ENCODE measurements around the gene GYPC. TPM values are rescaled to one million over a fixed set of nuclear protein-coding genes. Genes with fewer than 3 reads are reported as not detected.
A peak's percentile ranks its signal among the peaks of the same experiment; 100 is the strongest.
"Not testable (repeated sequence)": the region's sequence is repeated elsewhere in the genome, so short reads cannot be mapped to it uniquely, and the experiment has no call there.

The GYPC gene
- total RNA-seq, 1 donor from 2014 or later, result 121 TPM

GRCh38 chr2:126715576-126716406 lies 59.8 kb downstream of the GYPC start:
- intact Hi-C loops (cut with DNase I), result no loop called here
- ATAC-seq (no peak), DNase-seq (ENCODE audit: missing footprints) (no peak)

- ATAC-seq; intact Hi-C loops (cut with DNase I); DNase-seq (ENCODE audit: missing footprints): not testable (repeated sequence)
Observed at GRCh38 chr2:126717277-126717676, 61.3 kb downstream of the GYPC start.

GRCh38 chr2:126717928-126718327 lies 62.0 kb downstream of the GYPC start:
- DNase-seq (ENCODE audit: missing footprints) (no peak), ATAC-seq (no peak)
- intact Hi-C loops (cut with DNase I), result no loop called here

GRCh38 chr2:126719191-126719832 lies 63.4 kb downstream of the GYPC start:
- DNase-seq (ENCODE audit: missing footprints) (no peak), ATAC-seq (peak; percentile 62)
- intact Hi-C loops (cut with DNase I), result no loop called here

- peak; percentile 33 for ATAC-seq
- DNase-seq (ENCODE audit: missing footprints), result no peak
- intact Hi-C loops (cut with DNase I), result no loop called here
Observed at GRCh38 chr2:126719833-126720351, 63.9 kb downstream of the GYPC start.

GRCh38 chr2:126720638-126721037 lies 64.7 kb downstream of the GYPC start:
- DNase-seq (ENCODE audit: missing footprints) (no peak), ATAC-seq (no peak)
- intact Hi-C loops (cut with DNase I), result no loop called here

GRCh38 chr2:126722081-126722480 lies 66.1 kb downstream of the GYPC start:
- ATAC-seq (no peak), DNase-seq (ENCODE audit: missing footprints) (no peak)
- intact Hi-C loops (cut with DNase I), result no loop called here

GRCh38 chr2:126722546-126722945 lies 66.6 kb downstream of the GYPC start:
- no peak for DNase-seq (ENCODE audit: missing footprints)
- intact Hi-C loops (cut with DNase I), result no loop called here
- ATAC-seq, result no peak

- ATAC-seq (peak; percentile 79), DNase-seq (ENCODE audit: missing footprints) (no peak)
- intact Hi-C loops (cut with DNase I), result no loop called here
Observed at GRCh38 chr2:126723281-126723815, 67.4 kb downstream of the GYPC start.

- ATAC-seq, result no peak
- DNase-seq (ENCODE audit: missing footprints), result no peak
- intact Hi-C loops (cut with DNase I), result no loop called here
Observed at GRCh38 chr2:126725580-126725979, 69.6 kb downstream of the GYPC start.

- peak; percentile 26 for ATAC-seq
- intact Hi-C loops (cut with DNase I), result no loop called here
- DNase-seq (ENCODE audit: missing footprints), result no peak
Observed at GRCh38 chr2:126729896-126730295, 73.9 kb downstream of the GYPC start.

- DNase-seq (ENCODE audit: missing footprints) (no peak), ATAC-seq (no peak)
- intact Hi-C loops (cut with DNase I), result no loop called here
Observed at GRCh38 chr2:126730655-126731054, 74.7 kb downstream of the GYPC start.

- ATAC-seq, result no peak
- no peak for DNase-seq (ENCODE audit: missing footprints)
- intact Hi-C loops (cut with DNase I), result no loop called here
Observed at GRCh38 chr2:126731353-126731752, 75.4 kb downstream of the GYPC start.

GRCh38 chr2:126732682-126733245 lies 76.8 kb downstream of the GYPC start:
- ATAC-seq (no peak), DNase-seq (ENCODE audit: missing footprints) (no peak)
- intact Hi-C loops (cut with DNase I), result no loop called here

GRCh38 chr2:126733795-126734194 lies 77.8 kb downstream of the GYPC start:
- no peak for DNase-seq (ENCODE audit: missing footprints)
- ATAC-seq, result no peak
- intact Hi-C loops (cut with DNase I), result no loop called here

- DNase-seq (ENCODE audit: missing footprints) (no peak), ATAC-seq (no peak)
- intact Hi-C loops (cut with DNase I), result no loop called here
Observed at GRCh38 chr2:126736133-126736874, 80.3 kb downstream of the GYPC start.

- peak; percentile 79 for ATAC-seq
Observed at GRCh38 chr2:126739141-126739540, 83.2 kb downstream of the GYPC start.

GRCh38 chr2:126744640-126745039 lies 88.7 kb downstream of the GYPC start:
- no peak for ATAC-seq
- intact Hi-C loops (cut with DNase I), result no loop called here
- no peak for DNase-seq (ENCODE audit: missing footprints)

More at GRCh38 chr2:126739141-126739540, 83.2 kb downstream of the GYPC start:
- intact Hi-C loops (cut with DNase I), result no loop called here
- no peak for DNase-seq (ENCODE audit: missing footprints)
